C4-2B (cell line): ENCODE measurements around the gene IL19.

Experiments
- H3K27ac ChIP-seq: fragments of 450-650 bp; 2 replicates; pipeline ENCODE4 v1.5.1; 2017
- CTCF ChIP-seq: fragments of 450-650 bp; conservative IDR thresholded peaks from 2 replicates; pipeline ENCODE4 v1.5.1; 2017; ENCODE audit warnings: mild to moderate bottlenecking
- ZFX ChIP-seq: fragments of 450-650 bp; IDR thresholded peaks from 2 replicates; pipeline ENCODE4 v1.6.1; 2017

Gene IL19

GRCh38 chr1:206741142-206741701 lies 29.4 kb upstream of the IL19 start:
- no peak for TF ChIP-seq CTCF
- TF ChIP-seq ZFX = no peak
- no peak overlapping the region for H3K27ac ChIP-seq

- H3K27ac ChIP-seq = no peak overlapping the region
- TF ChIP-seq ZFX (no peak), CTCF (no peak)
Measured at GRCh38 chr1:206742719-206743383, 27.7 kb upstream of the IL19 start.

- TF ChIP-seq CTCF = no peak
- no peak overlapping the region for H3K27ac ChIP-seq
Measured at GRCh38 chr1:206744683-206745082, 25.9 kb upstream of the IL19 start.

GRCh38 chr1:206745301-206745700 lies 25.3 kb upstream of the IL19 start:
- TF ChIP-seq ZFX (no peak), CTCF (no peak)
- H3K27ac ChIP-seq = no peak overlapping the region

- TF ChIP-seq CTCF = no peak
Measured at GRCh38 chr1:206748348-206749030, 22.1 kb upstream of the IL19 start.

GRCh38 chr1:206751891-206752290 lies 18.7 kb upstream of the IL19 start:
- no peak for TF ChIP-seq ZFX
- no peak for TF ChIP-seq CTCF

More at GRCh38 chr1:206748348-206749030, 22.1 kb upstream of the IL19 start:
- H3K27ac ChIP-seq = no peak overlapping the region

GRCh38 chr1:206752481-206752880 lies 18.1 kb upstream of the IL19 start:
- TF ChIP-seq ZFX (no peak), CTCF (no peak)
- no peak overlapping the region for H3K27ac ChIP-seq

More at GRCh38 chr1:206751891-206752290, 18.7 kb upstream of the IL19 start:
- no peak overlapping the region for H3K27ac ChIP-seq
